ENCODE results near the gene REC114. TPM values are rescaled to one million over a fixed set of nuclear protein-coding genes. Genes with fewer than 3 reads are reported as not detected.

The REC114 gene
- total RNA-seq, 1 experiment from 2014 or later = not detected

GRCh38 chr15:73397461-73397860 lies 45.5 kb upstream of the REC114 start:
- RAD21 ChIA-PET (ENCODE audit: low non-redundant PET in 1 of 2, low total read pairs in 2 of 2, uncharacterized antibody in 2 of 2, unreplicated experiment in 2 of 2) = no interaction called here
- POLR2A ChIA-PET = no interaction called here
- Histone ChIP-seq H3K9me2 (ENCODE audit: insufficient read depth) (no peaks in the 10 kb centered on the region), H3K79me2 (ENCODE audit: insufficient read depth, low read length) (no peaks in the 10 kb centered on the region), H3K4me3 (replicated peaks in 1 of 2; ENCODE audit: low read depth in 1 of 2, low read length in 2 of 2) (no peak overlapping the region), H3K9me3 (ENCODE audit: control insufficient read depth in 1 of 2, insufficient read depth in 1 of 2, low read depth in 1 of 2, low read length in 2 of 2) (no peaks in the 10 kb centered on the region), H3K9ac (ENCODE audit: low read length) (no peak overlapping the region), H3K4me2 (ENCODE audit: low read length) (no peak overlapping the region), H3K4me1 (ENCODE audit: control insufficient read depth in 1 of 2, insufficient read depth in 2 of 2, low read length in 2 of 2) (no peaks in the 10 kb centered on the region), H3K27me3 (ENCODE audit: insufficient read depth, low read length) (peaks cover 12% of the 10 kb centered on the region; the same call in 1 of the 2 replicates), H4K20me1 (ENCODE audit: insufficient read depth) (no peaks in the 10 kb centered on the region), H3K36me3 (ENCODE audit: control insufficient read depth in 1 of 2, insufficient read depth in 2 of 2, low read length in 2 of 2) (no peaks in the 10 kb centered on the region), H3K27ac (ENCODE audit: low read depth, low read length) (no peak overlapping the region), H2AFZ (ENCODE audit: low read depth, low read length, poor library complexity, severe bottlenecking) (no peak overlapping the region)
- TF ChIP-seq, protein P1, sequence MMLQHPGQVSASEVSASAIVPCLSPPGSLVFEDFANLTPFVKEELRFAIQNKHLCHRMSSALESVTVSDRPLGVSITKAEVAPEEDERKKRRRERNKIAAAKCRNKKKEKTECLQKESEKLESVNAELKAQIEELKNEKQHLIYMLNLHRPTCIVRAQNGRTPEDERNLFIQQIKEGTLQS (IDR thresholded peaks at IDR 0.05) = no peak
- TF ChIP-seq, protein P2, sequence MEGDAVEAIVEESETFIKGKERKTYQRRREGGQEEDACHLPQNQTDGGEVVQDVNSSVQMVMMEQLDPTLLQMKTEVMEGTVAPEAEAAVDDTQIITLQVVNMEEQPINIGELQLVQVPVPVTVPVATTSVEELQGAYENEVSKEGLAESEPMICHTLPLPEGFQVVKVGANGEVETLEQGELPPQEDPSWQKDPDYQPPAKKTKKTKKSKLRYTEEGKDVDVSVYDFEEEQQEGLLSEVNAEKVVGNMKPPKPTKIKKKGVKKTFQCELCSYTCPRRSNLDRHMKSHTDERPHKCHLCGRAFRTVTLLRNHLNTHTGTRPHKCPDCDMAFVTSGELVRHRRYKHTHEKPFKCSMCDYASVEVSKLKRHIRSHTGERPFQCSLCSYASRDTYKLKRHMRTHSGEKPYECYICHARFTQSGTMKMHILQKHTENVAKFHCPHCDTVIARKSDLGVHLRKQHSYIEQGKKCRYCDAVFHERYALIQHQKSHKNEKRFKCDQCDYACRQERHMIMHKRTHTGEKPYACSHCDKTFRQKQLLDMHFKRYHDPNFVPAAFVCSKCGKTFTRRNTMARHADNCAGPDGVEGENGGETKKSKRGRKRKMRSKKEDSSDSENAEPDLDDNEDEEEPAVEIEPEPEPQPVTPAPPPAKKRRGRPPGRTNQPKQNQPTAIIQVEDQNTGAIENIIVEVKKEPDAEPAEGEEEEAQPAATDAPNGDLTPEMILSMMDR (IDR thresholded peaks at IDR 0.05 in 2 of 3, conservative IDR thresholded peaks at IDR 0.05 in 1 of 3; ENCODE audit: borderline replicate concordance in 1 of 3, insufficient read depth in 1 of 3, low read depth in 2 of 3, low read length in 2 of 3) = no peak
- TF ChIP-seq ZFX (IDR thresholded peaks at IDR 0.05) (no peak), EZH2 (IDR thresholded peaks at IDR 0.05) (no peak), EZH2phosphoT487 (IDR thresholded peaks at IDR 0.05; ENCODE audit: borderline replicate concordance) (no peak), ELF1 (IDR thresholded peaks at IDR 0.05; ENCODE audit: borderline replicate concordance, low read depth) (no peak), SP1 (IDR thresholded peaks at IDR 0.05; ENCODE audit: low read depth) (no peak), POLR2AphosphoS5 (IDR thresholded peaks at IDR 0.05; ENCODE audit: low read depth, low read length) (no peak), MAX (IDR thresholded peaks at IDR 0.05) (no peak), FOSL1 (IDR thresholded peaks at IDR 0.05; ENCODE audit: low read depth) (no peak)
- DNase-seq (ENCODE audit: low read depth, low spot score) (no peak), ATAC-seq (no peak)
- intact Hi-C loops (cut with micrococcal nuclease) = no loop called here
- CTCF ChIA-PET = no interaction called here
- no TSS peak for BruUV-seq (replicated peaks)
